ENCODE results near the gene HMGN4.

DNA sequence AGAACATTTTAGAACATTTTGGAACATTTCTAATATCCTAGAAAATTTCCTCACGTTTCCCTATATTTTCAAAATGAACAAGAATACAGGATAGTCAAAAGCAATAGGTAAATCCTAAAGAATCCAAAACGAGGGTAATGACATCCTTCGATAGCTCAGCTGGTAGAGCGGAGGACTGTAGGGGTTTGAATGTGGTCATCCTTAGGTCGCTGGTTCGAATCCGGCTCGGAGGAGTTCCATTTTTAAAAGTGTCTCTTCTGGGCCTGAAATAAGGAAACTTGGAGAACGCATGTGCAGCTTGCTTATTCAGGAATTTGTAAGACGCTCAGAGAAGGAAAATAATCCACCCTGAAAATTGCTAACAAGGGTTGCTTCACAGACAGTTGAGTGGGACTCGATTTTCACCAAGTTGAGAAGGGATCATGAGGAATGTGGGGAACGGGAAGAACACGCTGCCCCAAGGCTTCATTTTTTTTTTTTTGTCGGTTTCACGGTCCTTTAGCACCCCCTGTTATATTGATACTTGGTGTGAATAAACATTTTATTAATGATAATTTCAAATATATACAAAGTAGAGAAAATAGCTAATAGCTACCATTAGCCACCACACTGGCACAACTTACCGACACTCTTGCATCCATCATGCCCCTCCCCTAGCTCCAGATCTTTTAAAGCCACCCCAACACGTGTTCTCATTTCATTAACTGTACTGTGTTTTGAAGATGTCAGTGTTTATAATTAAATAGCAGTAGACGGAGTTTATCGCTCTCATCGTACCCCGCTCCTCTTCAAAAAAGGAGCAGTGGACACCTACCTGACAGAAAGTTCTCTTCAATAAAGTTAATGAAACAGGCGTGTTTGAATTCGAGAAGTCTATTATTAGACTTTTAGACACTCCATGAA is 56.8 kb downstream of the HMGN4 start:
- TF ChIP-seq, protein P1, sequence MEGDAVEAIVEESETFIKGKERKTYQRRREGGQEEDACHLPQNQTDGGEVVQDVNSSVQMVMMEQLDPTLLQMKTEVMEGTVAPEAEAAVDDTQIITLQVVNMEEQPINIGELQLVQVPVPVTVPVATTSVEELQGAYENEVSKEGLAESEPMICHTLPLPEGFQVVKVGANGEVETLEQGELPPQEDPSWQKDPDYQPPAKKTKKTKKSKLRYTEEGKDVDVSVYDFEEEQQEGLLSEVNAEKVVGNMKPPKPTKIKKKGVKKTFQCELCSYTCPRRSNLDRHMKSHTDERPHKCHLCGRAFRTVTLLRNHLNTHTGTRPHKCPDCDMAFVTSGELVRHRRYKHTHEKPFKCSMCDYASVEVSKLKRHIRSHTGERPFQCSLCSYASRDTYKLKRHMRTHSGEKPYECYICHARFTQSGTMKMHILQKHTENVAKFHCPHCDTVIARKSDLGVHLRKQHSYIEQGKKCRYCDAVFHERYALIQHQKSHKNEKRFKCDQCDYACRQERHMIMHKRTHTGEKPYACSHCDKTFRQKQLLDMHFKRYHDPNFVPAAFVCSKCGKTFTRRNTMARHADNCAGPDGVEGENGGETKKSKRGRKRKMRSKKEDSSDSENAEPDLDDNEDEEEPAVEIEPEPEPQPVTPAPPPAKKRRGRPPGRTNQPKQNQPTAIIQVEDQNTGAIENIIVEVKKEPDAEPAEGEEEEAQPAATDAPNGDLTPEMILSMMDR (IDR thresholded peaks at IDR 0.05): no peak
- no peak for TF ChIP-seq POLR2A (IDR thresholded peaks at IDR 0.05)
